GM20431 (cell line): Measurements from ENCODE around the gene NUFIP1.
"Not testable (repeated sequence)": the region's sequence is repeated elsewhere in the genome, so short reads cannot be mapped to it uniquely, and the experiment has no call there.

Experiments used
- in situ Hi-C: fragments of 300-500 bp; cut with MseI, MboI; formaldehyde crosslinking; loops from one replicate; pipeline ENCODE4 v1.15.0; 2020; ENCODE audit warnings: low sequenced_read_pairs; ENCODE audit not compliant: unreplicated experiment

Gene NUFIP1

GRCh38 chr13:44971656-44972595 is 17.3 kb downstream of the NUFIP1 start:
- in situ Hi-C loops: no loop called here

- in situ Hi-C loops: no loop called here
Observed at GRCh38 chr13:44969551-44970484, 19.5 kb downstream of the NUFIP1 start.

GRCh38 chr13:44968434-44968815 is 20.8 kb downstream of the NUFIP1 start:
- in situ Hi-C loops: no loop called here

GRCh38 chr13:44967704-44968433 is 21.4 kb downstream of the NUFIP1 start:
- in situ Hi-C loops: no loop called here

GRCh38 chr13:44961997-44962396 is 27.3 kb downstream of the NUFIP1 start:
- in situ Hi-C loops: no loop called here

- in situ Hi-C loops: no loop called here
Observed at GRCh38 chr13:44955406-44955805, 33.9 kb downstream of the NUFIP1 start.

- in situ Hi-C loops: no loop called here
Observed at GRCh38 chr13:44954224-44954623, 35.0 kb downstream of the NUFIP1 start.

- in situ Hi-C loops: no loop called here
Observed at GRCh38 chr13:44952671-44953070, 36.6 kb downstream of the NUFIP1 start.

GRCh38 chr13:44951184-44951583 is 38.1 kb downstream of the NUFIP1 start:
- in situ Hi-C loops: no loop called here

- in situ Hi-C loops: not testable (repeated sequence)
Observed at GRCh38 chr13:44943411-44943810, 45.9 kb downstream of the NUFIP1 start.

- in situ Hi-C loops: no loop called here
Observed at GRCh38 chr13:44938854-44939253, 50.4 kb downstream of the NUFIP1 start.

GRCh38 chr13:44936246-44936645 is 53.0 kb downstream of the NUFIP1 start:
- in situ Hi-C loops: no loop called here

- in situ Hi-C loops: no loop called here
Observed at GRCh38 chr13:44934724-44935123, 54.5 kb downstream of the NUFIP1 start.

GRCh38 chr13:44932850-44933251 is 56.4 kb downstream of the NUFIP1 start:
- in situ Hi-C loops: no loop called here

- in situ Hi-C loops: no loop called here
Observed at GRCh38 chr13:44932171-44932849, 57.0 kb downstream of the NUFIP1 start.

- in situ Hi-C loops: no loop called here
Observed at GRCh38 chr13:44930963-44931623, 58.2 kb downstream of the NUFIP1 start.

- in situ Hi-C loops: no loop called here
Observed at GRCh38 chr13:44930280-44930679, 59.0 kb downstream of the NUFIP1 start.

GRCh38 chr13:44929692-44930091 is 59.6 kb downstream of the NUFIP1 start:
- in situ Hi-C loops: no loop called here

GRCh38 chr13:44927968-44928367 is 61.3 kb downstream of the NUFIP1 start:
- in situ Hi-C loops: no loop called here
